PC-3 (cell line): ENCODE measurements around the gene WHAMM. TPM values are rescaled to one million over a fixed set of nuclear protein-coding genes. Genes with fewer than 3 reads are reported as not detected.

Experiments used
- ATAC-seq: fragments of 200-7000 bp; cut with Tn5 transposase; 2 replicates; pipeline ENCODE4 v1.9.1; 2020; ENCODE audit warnings: mild to moderate bottlenecking, moderate library complexity
- BruUV-seq: library from RNA; stranded (reverse); fragments of 400-500 nt; replicated peaks from 2 replicates; lab custom pipeline; 2021; lab: Mats Ljungman, UMichigan
- CTCF ChIA-PET: fragments of 300-600 bp; sonication (Branson Sonifier 250); formaldehyde crosslinking; loops from one replicate; lab custom pipeline; 2022; ENCODE audit warnings: antibody characterized with exemption; lab: Charles Lee
- POLR2A ChIA-PET: fragments of 300-600 bp; sonication (Branson Sonifier 250); formaldehyde crosslinking; loops from one replicate; lab custom pipeline; 2022; ENCODE audit warnings: antibody characterized with exemption; ENCODE audit not compliant: unreplicated experiment; lab: Charles Lee
- DNase-seq: peaks from one replicate; pipeline ENCODE4 v3.0.0-alpha.2; 2015
- H2AFZ ChIP-seq: fragments of 300-600 bp; sonication (generic); 2 replicates; pipeline ENCODE4 v1.6.0; 2016; ENCODE audit warnings: antibody characterized with exemption, low read length
- H3F3A ChIP-seq: fragments of 300-600 bp; sonication (generic); one replicate; pipeline ENCODE4 v1.6.0; 2017; ENCODE audit warnings: antibody characterized with exemption, low read length, control low read depth, mild to moderate bottlenecking; ENCODE audit not compliant: unreplicated experiment
- H3K27ac ChIP-seq: fragments of 300-600 bp; sonication (generic); 2 replicates; pipeline ENCODE4 v1.5.1; 2016; ENCODE audit warnings: mild to moderate bottlenecking, low read length
- H3K27me3 ChIP-seq: fragments of 300-600 bp; sonication (generic); 2 replicates; pipeline ENCODE4 v1.6.1; 2016; ENCODE audit warnings: low read length, mixed read lengths
- H3K36me3 ChIP-seq: fragments of 300-600 bp; sonication (generic); 2 replicates; pipeline ENCODE4 v1.6.1; 2016; ENCODE audit warnings: low read depth, mixed run types, low read length, mixed read lengths
- H3K4me1 ChIP-seq: fragments of 300-600 bp; sonication (generic); 2 replicates; pipeline ENCODE4 v1.5.1; 2016; ENCODE audit warnings: low read length; ENCODE audit not compliant: insufficient read depth
- H3K4me2 ChIP-seq: fragments of 300-600 bp; sonication (generic); 2 replicates; pipeline ENCODE4 v1.6.0; 2016; ENCODE audit warnings: low read length
- H3K4me3 ChIP-seq: fragments of 300-600 bp; sonication (generic); 2 replicates; pipeline ENCODE4 v1.5.1; 2016; ENCODE audit warnings: mild to moderate bottlenecking, low read length, mixed read lengths
- H3K79me2 ChIP-seq: fragments of 300-600 bp; sonication (generic); 2 replicates; pipeline ENCODE4 v1.6.1; 2017; ENCODE audit warnings: low read length, mixed read lengths
- H3K9ac ChIP-seq: fragments of 300-600 bp; sonication (generic); 2 replicates; pipeline ENCODE4 v1.6.0; 2016; ENCODE audit warnings: mild to moderate bottlenecking, low read length
- H3K9me2 ChIP-seq: fragments of 300-600 bp; sonication (generic); replicated peaks from 2 replicates; pipeline ENCODE4 v1.6.1; 2016; ENCODE audit warnings: mixed run types, low read length, mixed read lengths
- H3K9me3 ChIP-seq: fragments of 300-600 bp; sonication (generic); 2 replicates; pipeline ENCODE4 v1.6.1; 2016; ENCODE audit warnings: low read length, mixed read lengths
- H4K20me1 ChIP-seq: fragments of 300-600 bp; sonication (generic); 2 replicates; pipeline ENCODE4 v1.6.1; 2016; ENCODE audit warnings: low read length, mixed read lengths
- EZH2 ChIP-seq: fragments of 300-600 bp; sonication (generic); IDR thresholded peaks from one replicate; pipeline ENCODE4 v1.6.1; 2017; ENCODE audit warnings: antibody characterized with exemption, mild to moderate bottlenecking, low read length; ENCODE audit not compliant: unreplicated experiment
- EZH2phosphoT487 ChIP-seq: fragments of 300-600 bp; sonication (generic); IDR thresholded peaks from 2 replicates; pipeline ENCODE4 v1.6.1; 2018; ENCODE audit warnings: mild to moderate bottlenecking, antibody characterized with exemption, low read length, borderline replicate concordance
- intact Hi-C: fragments of 100-400 bp; cut with micrococcal nuclease; formaldehyde crosslinking; loops from 2 replicates; pipeline ENCODE4 v1.9.0; 2023
- total RNA-seq: library from RNA; depleted of rRNA; stranded (reverse); fragments of >200 nt; gene quantifications from 2 replicates; pipeline ENCODE4 v1.2.3, GENCODE V29; 2014
- TF ChIP-seq, protein P1 (sequence below): fragments of 300-600 bp; sonication (generic); conservative IDR thresholded peaks from 2 replicates; pipeline ENCODE4 v1.5.1; 2017; ENCODE audit warnings: antibody characterized with exemption, low read depth, mild to moderate bottlenecking, low read length

The WHAMM gene
- total RNA-seq, 1 experiment from 2014 or later = 4.6 TPM

GRCh38 chr15:82833362-82833682 is 23.9 kb downstream of the WHAMM start:
- intact Hi-C loops = loop anchor here (2.0 kb wide), 1 partner anchor 83 kb away; no protein-coding TSS in a partner anchor
- TF ChIP-seq, protein P1, sequence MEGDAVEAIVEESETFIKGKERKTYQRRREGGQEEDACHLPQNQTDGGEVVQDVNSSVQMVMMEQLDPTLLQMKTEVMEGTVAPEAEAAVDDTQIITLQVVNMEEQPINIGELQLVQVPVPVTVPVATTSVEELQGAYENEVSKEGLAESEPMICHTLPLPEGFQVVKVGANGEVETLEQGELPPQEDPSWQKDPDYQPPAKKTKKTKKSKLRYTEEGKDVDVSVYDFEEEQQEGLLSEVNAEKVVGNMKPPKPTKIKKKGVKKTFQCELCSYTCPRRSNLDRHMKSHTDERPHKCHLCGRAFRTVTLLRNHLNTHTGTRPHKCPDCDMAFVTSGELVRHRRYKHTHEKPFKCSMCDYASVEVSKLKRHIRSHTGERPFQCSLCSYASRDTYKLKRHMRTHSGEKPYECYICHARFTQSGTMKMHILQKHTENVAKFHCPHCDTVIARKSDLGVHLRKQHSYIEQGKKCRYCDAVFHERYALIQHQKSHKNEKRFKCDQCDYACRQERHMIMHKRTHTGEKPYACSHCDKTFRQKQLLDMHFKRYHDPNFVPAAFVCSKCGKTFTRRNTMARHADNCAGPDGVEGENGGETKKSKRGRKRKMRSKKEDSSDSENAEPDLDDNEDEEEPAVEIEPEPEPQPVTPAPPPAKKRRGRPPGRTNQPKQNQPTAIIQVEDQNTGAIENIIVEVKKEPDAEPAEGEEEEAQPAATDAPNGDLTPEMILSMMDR = no peak
- TF ChIP-seq EZH2phosphoT487 (no peak), EZH2 (no peak)
- POLR2A ChIA-PET = no interaction called here
- Histone ChIP-seq H3K4me3 (peak overlapping the region; percentile 41; the same call in 1 of the 2 replicates), H2AFZ (no peak overlapping the region), H3K27me3 (no peaks in the 10 kb centered on the region), H3K27ac (peak overlapping the region; percentile 87), H3K79me2 (no peaks in the 10 kb centered on the region), H3K4me1 (peaks cover 22% of the 10 kb centered on the region), H3F3A (peaks cover 8% of the 10 kb centered on the region), H3K9ac (peak overlapping the region; percentile 36; the same call in 1 of the 2 replicates), H3K9me2 (no peaks in the 10 kb centered on the region), H3K4me2 (peak overlapping the region; percentile 78), H3K9me3 (no peaks in the 10 kb centered on the region), H4K20me1 (no peaks in the 10 kb centered on the region), H3K36me3 (peaks cover 52% of the 10 kb centered on the region)
- ATAC-seq (no peak), DNase-seq (no peak)
- CTCF ChIA-PET = no interaction called here
- BruUV-seq = no TSS peak

DNA sequence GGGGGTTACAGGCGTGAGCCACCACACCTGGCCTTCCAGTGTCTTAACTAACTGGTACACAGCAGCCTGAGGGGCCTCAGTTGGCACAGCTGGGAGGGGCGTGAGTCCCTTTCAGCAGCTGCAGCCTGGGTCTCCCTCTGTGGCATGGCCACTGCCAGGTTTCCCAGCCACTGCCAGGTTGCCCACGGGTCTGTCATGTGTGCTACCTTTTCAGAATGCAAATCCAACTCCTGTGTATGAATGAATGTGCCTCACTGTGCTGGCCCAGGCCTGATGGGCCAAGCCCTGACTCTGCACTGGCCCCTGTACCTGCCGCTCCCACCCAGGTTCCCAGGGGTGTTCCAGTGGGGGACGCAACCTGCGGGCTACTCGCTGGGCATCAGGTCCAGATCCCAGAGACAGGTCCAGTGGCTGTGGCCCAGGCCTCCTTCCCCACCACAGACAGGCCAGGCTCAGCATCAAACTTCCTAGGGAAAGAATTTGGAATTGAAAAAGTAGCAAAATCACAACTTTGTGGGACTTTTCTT is 26.0 kb downstream of the WHAMM start:
- peaks cover 43% of the 10 kb centered on the region for H3K36me3 ChIP-seq
- CTCF ChIA-PET = no interaction called here
- H2AFZ ChIP-seq = no peak overlapping the region
- H3K4me1 ChIP-seq = peaks cover 22% of the 10 kb centered on the region
- H3K4me3 ChIP-seq = no peak overlapping the region
- intact Hi-C loops = no loop called here
- H3K27ac ChIP-seq = no peak overlapping the region
- H3K27me3 ChIP-seq = no peaks in the 10 kb centered on the region
- no TSS peak for BruUV-seq
- DNase-seq (no peak), ATAC-seq (no peak)
- H3K79me2 ChIP-seq = no peaks in the 10 kb centered on the region
- H4K20me1 ChIP-seq = no peaks in the 10 kb centered on the region
- peaks cover 8% of the 10 kb centered on the region for H3F3A ChIP-seq
- no peak overlapping the region for H3K4me2 ChIP-seq
- TF ChIP-seq EZH2 (no peak), EZH2phosphoT487 (no peak)
- TF ChIP-seq, protein P1 = no peak
- H3K9me2 ChIP-seq = no peaks in the 10 kb centered on the region
- POLR2A ChIA-PET = no interaction called here
- H3K9me3 ChIP-seq = no peaks in the 10 kb centered on the region
- H3K9ac ChIP-seq = no peak overlapping the region

DNA sequence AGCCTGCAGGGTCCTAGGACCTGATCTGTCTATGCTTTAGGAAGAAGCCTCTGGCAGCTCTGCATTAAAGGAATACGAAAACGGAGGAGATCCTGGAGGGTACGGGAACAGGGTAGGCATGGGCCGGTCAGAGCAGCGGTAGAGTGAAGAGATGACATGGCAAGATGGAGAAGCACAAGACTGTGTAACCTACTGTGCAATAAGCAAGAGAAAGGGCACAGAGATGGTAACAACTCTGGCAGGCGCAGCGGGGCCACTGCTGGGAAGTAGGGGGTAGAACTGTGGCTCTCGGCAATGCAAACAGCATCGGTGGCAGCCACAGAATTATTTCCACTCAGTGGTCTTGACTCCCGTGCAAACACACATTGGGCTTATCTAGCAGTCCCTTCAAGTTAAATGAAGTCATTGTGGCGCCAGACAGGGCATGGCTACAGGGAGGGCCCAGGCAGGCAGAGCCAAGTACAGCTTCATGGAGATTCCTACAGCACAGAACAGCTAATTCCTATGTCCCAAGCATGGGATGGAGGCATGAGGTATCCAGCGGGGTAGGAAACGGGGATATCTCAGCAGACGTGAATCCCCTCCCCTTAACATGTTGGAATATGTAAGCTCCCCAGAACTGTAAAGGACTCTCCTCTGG is 28.8 kb downstream of the WHAMM start:
- Histone ChIP-seq H2AFZ (no peak overlapping the region), H3K36me3 (peaks cover 25% of the 10 kb centered on the region), H3K27ac (no peak overlapping the region), H3F3A (peaks cover 5% of the 10 kb centered on the region), H3K9me2 (no peaks in the 10 kb centered on the region), H3K9ac (no peak overlapping the region), H3K79me2 (no peaks in the 10 kb centered on the region), H3K27me3 (no peaks in the 10 kb centered on the region), H3K9me3 (no peaks in the 10 kb centered on the region), H3K4me2 (no peak overlapping the region), H4K20me1 (no peaks in the 10 kb centered on the region), H3K4me1 (peaks cover 3% of the 10 kb centered on the region), H3K4me3 (no peak overlapping the region)
- TF ChIP-seq, protein P1 = no peak
- no peak for TF ChIP-seq EZH2
- TF ChIP-seq EZH2phosphoT487 = no peak
- DNase-seq = no peak
- ATAC-seq = no peak
- intact Hi-C loops = no loop called here
- ChIA-PET POLR2A (no interaction called here), CTCF (no interaction called here)
- BruUV-seq = no TSS peak
